DMS79 (cell line): ENCODE results near the gene GALNT2.

Experiments used
- DNase-seq: peaks from one replicate; lab custom pipeline; 2025; lab: John Stamatoyannopoulos, UW

The GALNT2 gene

GRCh38 chr1:230050973-230051735 is 15.9 kb upstream of the GALNT2 start:
- DNase-seq = no peak

- no peak for DNase-seq
Observed at GRCh38 chr1:230052018-230052417, 15.0 kb upstream of the GALNT2 start.

GRCh38 chr1:230052665-230053064 is 14.4 kb upstream of the GALNT2 start:
- DNase-seq = no peak

GRCh38 chr1:230054092-230054749 is 12.8 kb upstream of the GALNT2 start:
- DNase-seq = no peak

GRCh38 chr1:230056098-230056497 is 10.9 kb upstream of the GALNT2 start:
- no peak for DNase-seq

- DNase-seq = no peak
Observed at GRCh38 chr1:230057100-230057499, 9.9 kb upstream of the GALNT2 start.

GRCh38 chr1:230057681-230058565 is 9.1 kb upstream of the GALNT2 start:
- DNase-seq = no peak

GRCh38 chr1:230058626-230059025 is 8.4 kb upstream of the GALNT2 start:
- no peak for DNase-seq

GRCh38 chr1:230061801-230062200 is 5.2 kb upstream of the GALNT2 start:
- DNase-seq = no peak

GRCh38 chr1:230062521-230062920 is 4.5 kb upstream of the GALNT2 start:
- no peak for DNase-seq

GRCh38 chr1:230064283-230064682 is 2.8 kb upstream of the GALNT2 start:
- no peak for DNase-seq

- no peak for DNase-seq
Observed at GRCh38 chr1:230065161-230065560, 1.9 kb upstream of the GALNT2 start.

GRCh38 chr1:230065571-230065970 is 1.5 kb upstream of the GALNT2 start:
- no peak for DNase-seq

GRCh38 chr1:230066031-230066430 is 1.0 kb upstream of the GALNT2 start:
- no peak for DNase-seq

- no peak for DNase-seq
Observed at GRCh38 chr1:230067419-230067870, 407 bp downstream of the GALNT2 start.

- no peak for DNase-seq
Observed at GRCh38 chr1:230067871-230068620, 1.0 kb downstream of the GALNT2 start.

- no peak for DNase-seq
Observed at GRCh38 chr1:230068621-230068873, 1.5 kb downstream of the GALNT2 start.

- DNase-seq = peak; percentile 18
Observed at GRCh38 chr1:230068952-230069684, 2.1 kb downstream of the GALNT2 start.

GRCh38 chr1:230069796-230070195 is 2.8 kb downstream of the GALNT2 start:
- DNase-seq = no peak

- no peak for DNase-seq
Observed at GRCh38 chr1:230070321-230071208, 3.5 kb downstream of the GALNT2 start.
